Stomach (tissue), 9 donors: Measurements from ENCODE around the gene RASL10B. TPM values are rescaled to one million over a fixed set of nuclear protein-coding genes. Genes with fewer than 3 reads are reported as not detected.
"Not testable (repeated sequence)": the region's sequence is repeated elsewhere in the genome, so short reads cannot be mapped to it uniquely, and the experiment has no call there.

Source experiments
- DNase-seq, 2 donors: peaks; one replicate each; pipeline versions ENCODE4 v3.0.0 to v3.0.0-alpha.2; 2013 to 2019
- H3K27ac ChIP-seq, 5 donors: fragments of 200-600 bp in 4 of 5; sonication (generic) in 4 of 5; one replicate each; pipeline ENCODE4 v1.5.1; 2013 to 2019; ENCODE audit warnings: mild to moderate bottlenecking in 1 of 5, moderate library complexity in 1 of 5
- H3K27me3 ChIP-seq, 3 donors: fragments of 200-600 bp; sonication (generic); one replicate each; pipeline ENCODE4 v1.5.1; 2017 to 2019; ENCODE audit warnings: mixed run types in 1 of 3
- H3K36me3 ChIP-seq, 4 donors: fragments of 200-600 bp; sonication (generic); 1 replicate in 3 of 4; 2 replicates in 1 of 4; pipeline ENCODE4 v1.5.1; 2016 to 2019
- H3K4me1 ChIP-seq, 4 donors: fragments of 200-600 bp; sonication (generic); one replicate each; pipeline ENCODE4 v1.5.1; 2016 to 2019
- H3K4me3 ChIP-seq, 4 donors: fragments of 200-600 bp; sonication (generic) in 3 of 4; one replicate each; pipeline ENCODE4 v1.5.1; 2016 to 2019; ENCODE audit warnings: mild to moderate bottlenecking in 1 of 4
- H3K9me3 ChIP-seq, 4 donors: fragments of 200-600 bp; sonication (generic); one replicate each; pipeline ENCODE4 v1.5.1; 2016 to 2019
- EP300 ChIP-seq: sonication (generic); formaldehyde crosslinking; IDR thresholded peaks from one replicate; pipeline ENCODE4 v1.6.1; 2017; ENCODE audit warnings: antibody characterized with exemption
- POLR2A ChIP-seq, 4 donors: fragments of 450-650 bp; IDR thresholded peaks; one replicate each; pipeline ENCODE4 v1.6.1; 2016; ENCODE audit warnings: antibody characterized with exemption in 4 of 4, control low read depth in 2 of 4, mild to moderate bottlenecking in 1 of 4, moderate library complexity in 1 of 4
- POLR2AphosphoS5 ChIP-seq, 3 donors: sonication (generic); formaldehyde crosslinking; IDR thresholded peaks; one replicate each; pipeline ENCODE4 v1.6.1; 2016; ENCODE audit warnings: antibody characterized with exemption in 3 of 3
- WGBS, 5 donors: extraction: QIAGEN DNeasy Blood & Tissue Kit in 3 of 5; methylation state at CpG; one replicate each; pipeline versions ENCODE4 v1.1.5 to v1.1.7; 2013 to 2018; 5-methylcytosine and 5-hydroxymethylcytosine counted together
- intact Hi-C: fragments of 100-400 bp; cut with DNase I; formaldehyde crosslinking; loops from one replicate; pipeline ENCODE4 v1.15.1; 2023; ENCODE audit warnings: low total_unique reads
- polyA plus RNA-seq, 3 donors: library from polyadenylated mRNA; stranded (reverse); fragments of 200-250 nt; gene quantifications; one replicate each; pipeline ENCODE4 v1.2.3, GENCODE V29; 2013
- total RNA-seq, 5 donors: library from RNA; depleted of rRNA; stranded (reverse); fragments of >200 nt; gene quantifications; one replicate each; pipeline versions ENCODE4 v1.1.0 to v1.2.3, GENCODE V29; 2014 to 2016
- TF ChIP-seq, protein P1 (sequence below), 7 experiments: fragments of 450-650 bp in 4 of 7; fragments of 200-600 bp in 3 of 7; sonication (generic) in 3 of 7; IDR thresholded peaks; one replicate each; pipeline ENCODE4 v1.5.1; 2016 to 2019; ENCODE audit warnings: antibody characterized with exemption in 7 of 7, control low read depth in 2 of 7, mild to moderate bottlenecking in 1 of 7
- donor health status: healthy with polysubstance abuse.
- donor health status: Bipolar disorder and iron deficiency.
- donor health status: healthy.

RASL10B gene
- total and polyA plus RNA-seq, 8 donors, result 0.31 to 1.4 (median 0.59) TPM; not detected in 2

DNA sequence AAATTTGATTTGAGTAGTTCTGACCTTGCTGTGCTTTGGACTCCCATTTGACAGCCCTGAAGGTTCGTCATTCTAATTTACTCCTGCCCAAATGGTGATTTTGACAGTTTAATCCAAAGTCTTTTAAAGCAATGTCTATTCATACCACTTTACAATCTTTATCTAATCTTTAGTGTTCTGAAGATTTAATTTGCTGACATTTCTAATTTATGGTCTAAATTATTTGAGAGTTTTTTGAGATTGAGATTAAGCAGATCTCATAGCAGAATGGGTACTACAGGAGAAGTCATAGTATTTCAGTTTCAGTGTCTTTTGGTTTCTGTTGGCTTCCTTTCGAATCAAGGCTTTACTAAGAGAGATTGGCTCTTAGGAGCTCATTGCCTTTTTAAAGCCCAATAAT, 32.6 kb upstream of the RASL10B start:
- peaks cover 10 to 67% (median 49%) of the 10 kb centered on the region in 4 donors for H3K36me3 ChIP-seq
- no peaks in the 10 kb centered on the region for H3K27me3 ChIP-seq
- no peak overlapping the region for H3K27ac ChIP-seq
- H3K9me3 ChIP-seq, result no peaks in the 10 kb centered on the region
- intact Hi-C loops, result no loop called here
- TF ChIP-seq POLR2A (IDR thresholded peaks at IDR 0.05) (no peak), POLR2AphosphoS5 (IDR thresholded peaks at IDR 0.05) (no peak), EP300 (no peak)
- TF ChIP-seq, protein P1, sequence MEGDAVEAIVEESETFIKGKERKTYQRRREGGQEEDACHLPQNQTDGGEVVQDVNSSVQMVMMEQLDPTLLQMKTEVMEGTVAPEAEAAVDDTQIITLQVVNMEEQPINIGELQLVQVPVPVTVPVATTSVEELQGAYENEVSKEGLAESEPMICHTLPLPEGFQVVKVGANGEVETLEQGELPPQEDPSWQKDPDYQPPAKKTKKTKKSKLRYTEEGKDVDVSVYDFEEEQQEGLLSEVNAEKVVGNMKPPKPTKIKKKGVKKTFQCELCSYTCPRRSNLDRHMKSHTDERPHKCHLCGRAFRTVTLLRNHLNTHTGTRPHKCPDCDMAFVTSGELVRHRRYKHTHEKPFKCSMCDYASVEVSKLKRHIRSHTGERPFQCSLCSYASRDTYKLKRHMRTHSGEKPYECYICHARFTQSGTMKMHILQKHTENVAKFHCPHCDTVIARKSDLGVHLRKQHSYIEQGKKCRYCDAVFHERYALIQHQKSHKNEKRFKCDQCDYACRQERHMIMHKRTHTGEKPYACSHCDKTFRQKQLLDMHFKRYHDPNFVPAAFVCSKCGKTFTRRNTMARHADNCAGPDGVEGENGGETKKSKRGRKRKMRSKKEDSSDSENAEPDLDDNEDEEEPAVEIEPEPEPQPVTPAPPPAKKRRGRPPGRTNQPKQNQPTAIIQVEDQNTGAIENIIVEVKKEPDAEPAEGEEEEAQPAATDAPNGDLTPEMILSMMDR (IDR thresholded peaks at IDR 0.05), result no peak
- 85 to 97% (median 94%) methylated on average over 2 of the region's 2 CpGs for whole genome bisulfite sequencing, 5 donors
- DNase-seq, result no peak
- no peaks in the 10 kb centered on the region for H3K4me1 ChIP-seq
- no peak overlapping the region for H3K4me3 ChIP-seq

DNA sequence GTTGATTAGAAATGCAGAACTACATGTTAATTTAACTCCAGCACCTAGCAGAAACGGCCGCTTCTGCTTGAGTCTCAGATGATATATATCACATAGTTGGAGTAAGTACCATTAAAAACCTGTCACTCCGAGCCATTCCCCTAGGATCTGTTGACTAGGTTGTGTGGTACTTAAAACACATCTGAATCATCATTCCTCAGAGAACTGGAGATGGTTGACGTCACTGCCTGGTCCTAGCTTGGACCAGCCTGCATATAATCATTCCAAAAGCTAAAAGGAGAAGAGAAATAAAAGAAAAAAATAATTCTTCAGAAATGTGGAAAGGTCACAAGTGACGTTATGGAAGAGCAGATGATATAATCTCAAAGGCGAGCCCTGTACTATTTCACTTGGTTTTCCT, 31.3 kb upstream of the RASL10B start:
- H3K4me3 ChIP-seq, result no peak overlapping the region
- H3K27me3 ChIP-seq, result no peaks in the 10 kb centered on the region
- intact Hi-C loops, result no loop called here
- no peak overlapping the region for H3K27ac ChIP-seq
- peaks cover 0 to 2% (median 0%) of the 10 kb centered on the region in 4 donors for H3K4me1 ChIP-seq
- WGBS, 5 donors, result 83 to 90% (median 86%) methylated on average over 6 of the region's 6 CpGs
- no peak for TF ChIP-seq EP300
- no peak for TF ChIP-seq POLR2AphosphoS5 (IDR thresholded peaks at IDR 0.05)
- TF ChIP-seq, protein P1 (IDR thresholded peaks at IDR 0.05), result no peak
- H3K36me3 ChIP-seq, result peaks cover 5 to 54% (median 36%) of the 10 kb centered on the region in 4 donors
- DNase-seq, result no peak
- H3K9me3 ChIP-seq, result no peaks in the 10 kb centered on the region

DNA sequence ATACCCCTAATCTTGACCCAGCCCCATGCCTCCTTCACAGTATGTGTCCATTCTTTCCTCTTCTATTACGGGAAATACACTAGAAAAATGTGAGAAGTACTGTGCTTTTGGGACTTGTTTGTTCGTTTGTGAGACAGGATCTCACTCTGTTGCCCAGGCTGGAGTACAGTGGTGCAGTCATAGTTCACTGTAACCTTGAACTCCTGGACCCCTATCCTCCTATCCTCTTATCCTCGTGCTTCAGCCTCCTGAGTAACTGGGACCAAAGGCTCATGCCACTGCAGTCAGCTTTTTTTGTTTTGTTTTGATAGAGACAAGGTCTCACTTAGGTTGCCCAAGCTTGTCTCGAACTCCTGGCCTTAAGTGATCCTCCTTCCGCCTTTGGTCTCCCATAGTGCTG, 29.9 kb upstream of the RASL10B start:
- intact Hi-C loops, result no loop called here
- no peaks in the 10 kb centered on the region for H3K9me3 ChIP-seq
- no peak overlapping the region for H3K27ac ChIP-seq
- H3K4me3 ChIP-seq, result no peak overlapping the region
- no peak for DNase-seq
- H3K27me3 ChIP-seq, result no peaks in the 10 kb centered on the region
- no peak for TF ChIP-seq POLR2AphosphoS5 (IDR thresholded peaks at IDR 0.05)
- no peak for TF ChIP-seq EP300
- no peak for TF ChIP-seq POLR2A (IDR thresholded peaks at IDR 0.05)
- TF ChIP-seq, protein P1 (IDR thresholded peaks at IDR 0.05), result no peak
- WGBS, 5 donors, result 91 to 96% (median 94%) methylated on average over 5 of the region's 5 CpGs
- H3K4me1 ChIP-seq, result peaks cover 0 to 14% (median 4%) of the 10 kb centered on the region in 4 donors
- peaks cover 0 to 40% (median 25%) of the 10 kb centered on the region in 4 donors for H3K36me3 ChIP-seq

DNA sequence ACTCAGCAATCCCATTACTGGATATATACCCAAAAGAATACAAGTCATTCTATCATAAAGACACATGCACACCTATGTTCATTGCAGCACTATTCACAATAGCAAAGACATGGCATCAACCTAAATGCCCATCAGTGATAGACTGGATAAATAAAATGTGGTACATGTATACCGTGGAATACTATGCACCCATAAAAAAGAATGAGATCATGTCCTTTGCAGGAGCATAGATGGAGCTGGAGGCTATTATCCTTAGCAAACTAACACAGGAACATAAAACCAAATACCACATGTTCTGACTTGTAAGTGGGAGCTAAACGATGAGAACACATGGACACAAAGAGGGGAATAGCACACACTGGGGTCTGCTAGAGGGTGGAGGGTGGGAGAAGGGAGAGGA, 28.1 kb upstream of the RASL10B start:
- DNase-seq, H3K4me3 ChIP-seq, intact Hi-C loops, H3K27me3 ChIP-seq, H3K27ac ChIP-seq, H3K9me3 ChIP-seq: not testable (repeated sequence)
- H3K4me1 ChIP-seq, result peaks cover 9 to 25% (median 15%) of the 10 kb centered on the region in 4 donors
- 95 to 98% (median 97%) methylated on average over 2 of the region's 2 CpGs for WGBS, 5 donors
- peaks cover 0 to 34% (median 17%) of the 10 kb centered on the region in 4 donors for H3K36me3 ChIP-seq

DNA sequence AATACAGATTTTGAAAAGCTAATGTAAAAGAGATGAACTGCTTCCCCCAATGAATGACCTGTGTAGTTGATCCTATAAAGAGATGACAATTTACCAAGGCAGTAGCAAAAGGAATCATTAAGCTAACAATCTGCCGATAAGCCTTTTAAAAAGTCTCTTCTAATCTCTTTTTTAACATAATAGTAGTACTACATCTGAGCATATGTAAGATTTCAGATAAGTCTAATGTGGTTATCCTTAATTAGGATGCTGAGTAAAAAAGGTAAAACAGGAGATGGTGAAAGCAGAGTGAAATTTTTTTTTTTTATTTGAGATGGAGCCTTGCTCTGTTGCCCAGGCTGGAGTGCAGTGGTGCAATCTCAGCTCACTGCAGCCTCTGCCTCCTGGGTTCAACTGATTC, 26.2 kb upstream of the RASL10B start:
- Histone ChIP-seq H3K9me3 (no peaks in the 10 kb centered on the region), H3K27me3 (no peaks in the 10 kb centered on the region), H3K36me3 (peaks cover 5 to 45% (median 27%) of the 10 kb centered on the region in 4 donors), H3K27ac (no peak overlapping the region), H3K4me3 (no peak overlapping the region), H3K4me1 (peaks cover 11 to 38% (median 25%) of the 10 kb centered on the region in 4 donors)
- DNase-seq, result no peak
- TF ChIP-seq EP300, result no peak
- TF ChIP-seq, protein P1 (IDR thresholded peaks at IDR 0.05), result no peak
- TF ChIP-seq POLR2AphosphoS5 (IDR thresholded peaks at IDR 0.05), result no peak
- TF ChIP-seq POLR2A (IDR thresholded peaks at IDR 0.05), result no peak
- WGBS, 5 donors, result 78 to 91% (median 88%) methylated on average over 1 of the region's 1 CpG
- intact Hi-C loops, result no loop called here
